GM18498 (cell line): Measurements from ENCODE around the gene SHB.
"Not testable (repeated sequence)": the region's sequence is repeated elsewhere in the genome, so short reads cannot be mapped to it uniquely, and the experiment has no call there.

ENCODE experiments used
- ATAC-seq: cut with Tn5 transposase; IDR thresholded peaks from one replicate; pipeline ENCODE4 v1.9.1; 2021; ENCODE audit warnings: mild to moderate bottlenecking, moderate library complexity; ENCODE audit not compliant: unreplicated experiment

The SHB gene

DNA sequence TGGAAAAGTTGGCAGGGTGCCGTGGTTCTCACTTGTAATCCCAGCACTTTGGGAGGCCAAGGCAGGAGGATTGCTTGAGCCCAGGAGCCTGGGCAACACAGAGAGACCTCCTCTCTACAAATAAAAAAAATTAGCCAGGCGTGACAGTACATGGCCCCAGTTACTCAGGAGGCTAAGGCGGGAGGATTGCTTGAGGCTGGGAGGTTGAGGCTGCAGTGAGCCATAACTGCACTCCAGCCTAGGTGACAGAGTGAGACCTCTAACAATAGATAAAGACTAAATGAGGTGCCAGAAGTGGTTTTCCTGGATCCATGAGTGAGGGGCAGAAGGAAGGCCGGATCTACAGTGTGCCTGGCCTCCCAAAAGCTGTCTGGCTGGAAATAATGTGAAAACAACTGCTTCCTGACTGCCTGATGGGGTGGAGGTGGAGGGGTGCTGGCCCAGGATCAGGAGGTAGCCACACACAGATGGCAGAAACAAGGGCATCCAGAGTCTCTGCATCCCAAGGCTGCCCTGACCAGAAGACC is 4.1 kb downstream of the SHB start:
- ATAC-seq, result no peak

GRCh38 chr9:38063363-38063707 is 5.7 kb downstream of the SHB start:
- ATAC-seq, result no peak

DNA sequence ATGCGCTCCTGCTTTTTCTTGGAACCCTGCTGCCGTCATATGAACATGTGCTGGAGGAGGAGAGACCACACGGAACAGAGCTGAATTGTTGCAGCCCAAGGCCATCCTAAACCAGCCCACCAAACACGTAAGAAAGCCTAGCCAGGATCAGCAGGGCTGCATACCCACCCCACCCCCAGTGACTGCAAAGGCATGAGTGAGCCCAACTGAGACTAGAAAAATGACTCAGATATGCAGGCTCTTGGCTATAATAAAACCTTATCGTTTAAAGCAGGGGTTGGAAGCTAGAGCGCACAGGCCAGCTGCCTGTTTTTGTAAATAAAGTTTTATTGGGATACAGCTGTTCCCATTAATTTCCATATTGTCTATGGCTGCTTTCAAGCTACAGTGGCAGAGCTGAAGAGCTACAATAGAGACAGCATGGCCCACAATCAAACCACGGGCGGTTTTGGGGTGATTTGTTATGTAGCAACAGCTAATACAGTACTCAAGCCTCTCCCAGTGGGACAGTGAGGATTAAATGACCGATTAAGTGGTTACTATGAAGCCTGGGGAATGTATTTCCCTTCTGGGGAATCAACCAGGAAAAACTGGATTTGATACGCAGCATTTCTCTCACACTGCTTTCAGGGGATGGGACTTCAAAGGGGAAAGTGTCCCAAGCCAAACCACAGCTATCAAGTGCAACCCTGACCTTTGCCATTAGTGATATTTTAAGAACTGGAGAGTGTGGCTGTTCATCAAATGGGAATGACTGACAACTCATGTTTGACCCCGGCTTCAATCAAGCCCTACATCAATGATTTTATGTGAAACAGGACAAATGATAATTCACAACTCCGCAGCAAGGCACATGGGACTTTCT is 6.3 kb downstream of the SHB start:
- no peak for ATAC-seq

DNA sequence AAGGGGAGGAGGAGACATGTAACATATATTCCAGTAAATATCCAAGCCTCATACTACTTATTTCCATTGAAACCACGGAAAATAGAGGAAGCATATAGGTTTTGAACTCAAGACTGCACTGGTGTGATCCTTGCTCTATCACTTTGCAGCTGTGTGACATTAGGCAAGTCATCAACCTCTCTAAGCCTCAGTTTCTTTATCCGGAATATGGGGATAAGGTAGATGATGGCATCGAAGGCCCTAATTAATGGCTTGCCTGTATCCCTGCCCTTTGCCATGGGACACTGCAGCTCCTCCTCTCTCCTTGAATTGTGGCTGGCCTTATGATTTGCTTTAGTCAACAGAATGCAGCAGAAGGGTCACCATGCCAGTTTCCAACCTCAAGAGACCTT is 6.9 kb downstream of the SHB start:
- ATAC-seq, result no peak

- peak; percentile 83 for ATAC-seq
Measured at GRCh38 chr9:38061326-38061977, 7.6 kb downstream of the SHB start.

GRCh38 chr9:38060681-38061080 is 8.3 kb downstream of the SHB start:
- ATAC-seq, result no peak

- no peak for ATAC-seq
Measured at GRCh38 chr9:38059233-38059936, 9.6 kb downstream of the SHB start.

DNA sequence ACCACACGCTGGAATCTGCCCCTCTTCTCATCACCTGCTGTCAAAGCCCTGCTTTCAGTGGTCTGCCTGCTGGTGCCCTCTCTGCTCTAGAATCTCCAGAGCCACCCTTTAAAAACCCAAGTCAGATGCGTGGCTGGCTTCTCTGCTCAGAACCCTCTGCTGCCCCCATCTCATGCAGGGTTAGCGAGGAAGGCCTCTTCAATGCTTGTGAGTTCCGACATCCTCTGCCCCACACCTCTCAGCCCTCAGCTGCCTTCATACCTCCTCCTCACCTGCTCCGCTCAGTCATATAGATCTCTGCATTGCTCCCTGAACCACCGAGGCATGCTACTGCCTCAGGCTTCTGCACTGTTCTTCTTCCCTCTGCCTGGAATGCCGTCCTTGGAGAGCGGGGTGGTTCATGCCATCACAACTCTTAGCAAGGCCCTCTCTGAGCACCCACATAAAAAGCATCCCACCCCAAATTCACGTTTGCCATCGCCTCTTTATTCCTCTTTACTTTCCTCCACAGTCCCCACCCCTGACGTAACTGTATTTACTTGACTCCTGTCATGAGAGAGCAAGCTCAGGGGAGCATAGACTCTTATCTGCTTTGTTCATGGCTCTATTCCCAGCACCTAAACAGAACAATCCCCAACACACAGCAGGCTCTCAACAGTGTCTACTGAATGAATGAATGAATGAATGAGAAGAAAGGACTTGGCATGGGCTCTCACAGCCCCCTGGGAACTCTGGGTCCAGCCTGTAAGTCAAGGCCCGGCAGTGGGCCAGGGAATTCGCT is 10.4 kb downstream of the SHB start:
- no peak for ATAC-seq

DNA sequence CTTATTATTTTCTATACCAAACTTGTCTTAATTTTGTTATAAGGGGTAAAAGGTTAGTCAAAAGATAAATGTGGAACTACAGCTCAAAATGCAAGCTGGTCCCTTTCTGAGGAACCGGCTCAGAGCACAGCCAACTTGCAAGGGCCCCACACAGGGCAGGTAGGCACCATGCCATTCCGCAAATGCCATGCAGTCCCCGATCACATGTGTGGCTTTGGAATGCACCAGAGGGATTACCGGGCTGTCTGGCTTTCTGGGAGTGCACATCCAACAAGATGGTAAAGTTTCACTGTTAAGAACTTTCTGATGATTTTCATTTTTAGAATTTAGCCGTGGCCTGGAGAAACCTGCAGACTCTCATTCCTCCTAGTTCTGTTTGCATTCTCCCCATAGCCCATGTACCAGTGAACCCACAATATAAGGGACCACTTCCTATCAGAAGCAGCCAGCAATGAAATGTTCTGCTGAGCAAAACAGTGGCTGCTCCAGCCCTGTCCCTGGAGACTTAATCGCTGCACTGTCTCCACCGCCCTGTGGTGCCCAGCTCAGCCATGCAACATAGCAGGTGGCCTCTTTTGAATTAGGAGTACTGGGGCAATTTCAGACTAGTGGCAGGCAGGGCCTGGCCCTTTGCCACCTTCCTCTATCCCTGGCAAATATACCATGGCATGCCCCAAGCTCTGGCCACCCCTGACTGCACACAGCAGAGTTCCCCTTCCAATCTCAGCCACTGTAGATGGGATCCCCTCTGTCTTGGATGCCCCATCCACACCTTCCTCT is 11.4 kb downstream of the SHB start:
- ATAC-seq, result no peak

DNA sequence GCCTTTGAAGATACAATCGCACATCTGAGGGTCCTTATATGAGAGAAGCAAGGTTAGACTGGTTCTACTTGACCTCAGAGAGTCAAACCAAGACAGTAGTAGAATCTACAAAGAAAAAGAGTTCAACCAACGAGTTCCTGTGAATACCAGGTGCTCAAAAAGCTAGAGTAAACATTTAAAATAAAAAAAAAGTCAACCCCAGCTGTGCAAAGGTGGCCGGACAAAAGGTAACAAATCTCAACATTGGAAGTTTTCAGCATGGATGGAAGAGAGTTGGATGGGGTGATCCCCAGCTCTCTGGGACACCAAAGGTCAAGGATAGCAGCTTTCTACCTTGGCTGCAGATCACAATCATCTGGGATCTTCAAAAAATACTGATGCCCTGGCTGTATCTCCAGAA is 14.4 kb downstream of the SHB start:
- no peak for ATAC-seq

DNA sequence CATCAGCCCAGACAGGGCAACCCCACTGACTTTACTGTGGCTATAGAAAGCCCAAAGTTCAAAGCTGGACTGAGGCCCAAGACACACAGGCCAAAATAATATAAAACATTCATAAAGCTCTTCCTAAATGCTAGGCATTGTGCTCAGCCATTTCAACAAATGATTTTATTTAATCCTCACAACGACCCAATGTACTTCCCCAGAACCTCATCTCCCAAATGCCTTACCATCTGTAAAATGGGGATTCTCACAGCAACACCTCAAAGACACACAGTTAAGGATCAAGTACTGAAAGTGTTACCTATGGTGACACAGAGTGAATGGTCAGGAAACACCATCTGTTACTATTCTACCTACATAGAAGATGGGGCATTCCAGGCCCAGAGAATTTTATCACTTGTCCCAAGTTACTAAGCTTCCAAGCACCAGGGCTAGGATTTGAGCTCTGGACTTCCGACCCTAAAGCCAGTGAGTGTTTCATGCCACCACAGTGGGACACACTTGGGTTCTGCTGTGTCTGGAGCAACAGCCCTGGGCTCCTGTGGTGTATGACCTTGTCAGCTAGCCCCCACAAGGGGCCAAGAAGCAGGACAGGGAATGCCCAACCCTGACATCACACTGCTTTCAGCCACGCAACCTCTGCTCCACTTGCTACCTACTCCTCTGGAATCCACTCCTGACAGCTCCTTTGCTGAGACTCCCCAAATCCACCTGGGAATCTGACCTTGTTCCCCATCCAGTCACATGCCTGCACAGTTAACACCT is 15.1 kb downstream of the SHB start:
- no peak for ATAC-seq

GRCh38 chr9:38051780-38052546 is 17.1 kb downstream of the SHB start:
- no peak for ATAC-seq

- ATAC-seq, result no peak
Measured at GRCh38 chr9:38048316-38048969, 20.6 kb downstream of the SHB start.

GRCh38 chr9:38047301-38048251 is 21.5 kb downstream of the SHB start:
- ATAC-seq, result no peak

- no peak for ATAC-seq
Measured at GRCh38 chr9:38046661-38047300, 22.2 kb downstream of the SHB start.

DNA sequence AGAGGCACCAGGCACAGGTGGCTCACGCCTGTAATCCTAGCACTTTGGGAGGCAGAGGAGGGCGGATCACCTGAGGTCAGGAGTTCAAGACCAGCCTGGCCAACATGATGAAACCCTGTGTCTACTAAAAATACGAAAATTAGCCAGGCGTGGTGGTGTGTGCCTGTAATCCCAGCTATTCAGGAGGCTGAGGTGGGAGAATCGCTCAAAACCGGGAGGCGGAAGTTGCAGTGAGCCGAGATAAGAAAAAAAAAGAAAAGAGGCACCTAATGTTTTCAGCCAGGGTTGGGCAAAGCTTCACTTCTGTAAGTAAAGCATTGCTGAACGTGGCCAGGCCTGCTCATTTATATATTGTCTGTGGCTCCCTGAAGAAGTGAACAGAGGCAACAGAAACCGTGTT is 23.1 kb downstream of the SHB start:
- ATAC-seq, result not testable (repeated sequence)

DNA sequence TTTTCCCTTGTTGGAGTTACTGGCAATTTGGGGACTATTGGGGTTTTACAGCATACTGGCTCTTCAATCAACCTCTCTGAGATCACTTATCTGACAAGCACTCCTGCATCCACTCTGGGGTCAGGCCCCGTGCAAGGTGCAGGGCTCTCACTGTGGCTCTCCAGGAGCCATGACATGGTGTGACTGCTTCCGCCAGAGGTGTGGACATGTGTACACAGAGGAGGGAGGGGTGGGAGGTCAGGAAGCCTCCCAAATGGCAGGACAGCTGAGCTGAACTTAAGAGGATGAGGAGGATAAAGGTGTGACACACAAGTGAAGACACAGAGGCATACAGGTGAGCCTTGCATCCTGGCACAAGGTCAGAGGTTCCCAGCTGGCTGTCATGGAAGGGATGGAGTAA is 24.3 kb downstream of the SHB start:
- no peak for ATAC-seq
